SH-SY5Y (cell line): ENCODE results near the gene MSX1.

Source experiments
- GATA2 ChIP-seq: IDR thresholded peaks from 2 replicates; pipeline ENCODE4 v1.6.1; 2011; ENCODE audit warnings: mild to moderate bottlenecking, low read depth, low read length
- GATA3 ChIP-seq: IDR thresholded peaks from 2 replicates; pipeline ENCODE4 v1.6.1; 2011; ENCODE audit warnings: low read depth, mild to moderate bottlenecking, low read length, moderate library complexity

- TF ChIP-seq GATA3 (no peak), GATA2 (no peak)
These were observed 23.4 kb upstream of the MSX1 start for GRCh38 chr4:4836044-4836443.
